PC-3 (cell line): ENCODE results near the gene PRSS16. TPM values are rescaled to one million over a fixed set of nuclear protein-coding genes. Genes with fewer than 3 reads are reported as not detected.

Source experiments
- ATAC-seq: fragments of 200-7000 bp; cut with Tn5 transposase; 2 replicates; pipeline ENCODE4 v1.9.1; 2020; ENCODE audit warnings: mild to moderate bottlenecking, moderate library complexity
- BruUV-seq: library from RNA; stranded (reverse); fragments of 400-500 nt; replicated peaks from 2 replicates; lab custom pipeline; 2021; lab: Mats Ljungman, UMichigan
- CTCF ChIA-PET: fragments of 300-600 bp; sonication (Branson Sonifier 250); formaldehyde crosslinking; loops from one replicate; lab custom pipeline; 2022; ENCODE audit warnings: antibody characterized with exemption; lab: Charles Lee
- POLR2A ChIA-PET: fragments of 300-600 bp; sonication (Branson Sonifier 250); formaldehyde crosslinking; loops from one replicate; lab custom pipeline; 2022; ENCODE audit warnings: antibody characterized with exemption; ENCODE audit not compliant: unreplicated experiment; lab: Charles Lee
- DNase-seq: peaks from one replicate; pipeline ENCODE4 v3.0.0-alpha.2; 2015
- H2AFZ ChIP-seq: fragments of 300-600 bp; sonication (generic); 2 replicates; pipeline ENCODE4 v1.6.0; 2016; ENCODE audit warnings: antibody characterized with exemption, low read length
- H3F3A ChIP-seq: fragments of 300-600 bp; sonication (generic); one replicate; pipeline ENCODE4 v1.6.0; 2017; ENCODE audit warnings: antibody characterized with exemption, low read length, control low read depth, mild to moderate bottlenecking; ENCODE audit not compliant: unreplicated experiment
- H3K27ac ChIP-seq: fragments of 300-600 bp; sonication (generic); 2 replicates; pipeline ENCODE4 v1.5.1; 2016; ENCODE audit warnings: mild to moderate bottlenecking, low read length
- H3K27me3 ChIP-seq: fragments of 300-600 bp; sonication (generic); 2 replicates; pipeline ENCODE4 v1.6.1; 2016; ENCODE audit warnings: low read length, mixed read lengths
- H3K36me3 ChIP-seq: fragments of 300-600 bp; sonication (generic); 2 replicates; pipeline ENCODE4 v1.6.1; 2016; ENCODE audit warnings: low read depth, mixed run types, low read length, mixed read lengths
- H3K4me1 ChIP-seq: fragments of 300-600 bp; sonication (generic); 2 replicates; pipeline ENCODE4 v1.5.1; 2016; ENCODE audit warnings: low read length; ENCODE audit not compliant: insufficient read depth
- H3K4me2 ChIP-seq: fragments of 300-600 bp; sonication (generic); 2 replicates; pipeline ENCODE4 v1.6.0; 2016; ENCODE audit warnings: low read length
- H3K4me3 ChIP-seq: fragments of 300-600 bp; sonication (generic); 2 replicates; pipeline ENCODE4 v1.5.1; 2016; ENCODE audit warnings: mild to moderate bottlenecking, low read length, mixed read lengths
- H3K79me2 ChIP-seq: fragments of 300-600 bp; sonication (generic); 2 replicates; pipeline ENCODE4 v1.6.1; 2017; ENCODE audit warnings: low read length, mixed read lengths
- H3K9ac ChIP-seq: fragments of 300-600 bp; sonication (generic); 2 replicates; pipeline ENCODE4 v1.6.0; 2016; ENCODE audit warnings: mild to moderate bottlenecking, low read length
- H3K9me2 ChIP-seq: fragments of 300-600 bp; sonication (generic); replicated peaks from 2 replicates; pipeline ENCODE4 v1.6.1; 2016; ENCODE audit warnings: mixed run types, low read length, mixed read lengths
- H3K9me3 ChIP-seq: fragments of 300-600 bp; sonication (generic); 2 replicates; pipeline ENCODE4 v1.6.1; 2016; ENCODE audit warnings: low read length, mixed read lengths
- H4K20me1 ChIP-seq: fragments of 300-600 bp; sonication (generic); 2 replicates; pipeline ENCODE4 v1.6.1; 2016; ENCODE audit warnings: low read length, mixed read lengths
- EZH2 ChIP-seq: fragments of 300-600 bp; sonication (generic); IDR thresholded peaks from one replicate; pipeline ENCODE4 v1.6.1; 2017; ENCODE audit warnings: antibody characterized with exemption, mild to moderate bottlenecking, low read length; ENCODE audit not compliant: unreplicated experiment
- EZH2phosphoT487 ChIP-seq: fragments of 300-600 bp; sonication (generic); IDR thresholded peaks from 2 replicates; pipeline ENCODE4 v1.6.1; 2018; ENCODE audit warnings: mild to moderate bottlenecking, antibody characterized with exemption, low read length, borderline replicate concordance
- intact Hi-C: fragments of 100-400 bp; cut with micrococcal nuclease; formaldehyde crosslinking; loops from 2 replicates; pipeline ENCODE4 v1.9.0; 2023
- total RNA-seq: library from RNA; depleted of rRNA; stranded (reverse); fragments of >200 nt; gene quantifications from 2 replicates; pipeline ENCODE4 v1.2.3, GENCODE V29; 2014
- TF ChIP-seq, protein P1 (sequence below): fragments of 300-600 bp; sonication (generic); conservative IDR thresholded peaks from 2 replicates; pipeline ENCODE4 v1.5.1; 2017; ENCODE audit warnings: antibody characterized with exemption, low read depth, mild to moderate bottlenecking, low read length

PRSS16 gene
- total RNA-seq, 1 experiment from 2014 or later = 7.3 TPM

DNA sequence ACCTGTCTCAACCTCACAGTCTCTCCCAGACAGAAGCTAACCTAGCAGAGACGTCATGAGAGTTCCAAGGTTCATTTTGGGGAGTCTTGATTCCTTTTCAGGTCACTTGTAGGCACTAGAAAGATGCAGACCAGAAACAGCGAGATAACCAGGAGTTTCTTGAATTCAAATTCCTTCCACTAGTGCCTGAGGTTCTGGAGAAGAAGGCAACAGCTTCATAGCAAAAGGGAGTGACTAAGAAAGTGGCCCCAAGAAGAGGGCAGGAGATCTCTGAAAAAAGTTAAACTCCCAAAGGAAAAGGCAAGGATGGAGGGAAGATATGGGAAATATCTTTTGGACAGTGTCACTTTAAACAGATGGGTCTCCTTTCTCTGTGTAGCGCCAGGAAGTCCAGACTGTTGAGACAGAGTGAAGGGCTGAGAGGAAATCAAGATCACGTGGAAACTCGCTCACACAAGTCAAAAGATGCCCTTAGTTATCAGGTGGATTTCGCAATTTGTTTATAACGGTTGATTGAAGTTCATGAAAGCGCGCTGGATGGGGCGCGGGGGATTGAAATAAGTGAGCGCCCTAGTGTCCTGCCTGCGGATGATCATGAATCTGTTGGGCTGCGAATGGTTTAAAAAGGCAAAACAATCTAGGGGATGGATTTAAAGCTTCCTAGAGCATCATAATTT is 4.8 kb upstream of the PRSS16 start:
- CTCF ChIA-PET = no interaction called here
- no peaks in the 10 kb centered on the region for H3K36me3 ChIP-seq
- peaks cover 6% of the 10 kb centered on the region; the same call in 1 of the 2 replicates for H3K4me1 ChIP-seq
- no peak overlapping the region for H3K4me3 ChIP-seq
- H3K9ac ChIP-seq = no peak overlapping the region
- H3K27me3 ChIP-seq = peaks cover 7% of the 10 kb centered on the region; the same call in 1 of the 2 replicates
- intact Hi-C loops = no loop called here
- H3K27ac ChIP-seq = no peak overlapping the region
- H3K4me2 ChIP-seq = no peak overlapping the region
- BruUV-seq = no TSS peak
- no peaks in the 10 kb centered on the region for H3F3A ChIP-seq
- no peaks in the 10 kb centered on the region for H3K9me2 ChIP-seq
- H4K20me1 ChIP-seq = no peaks in the 10 kb centered on the region
- POLR2A ChIA-PET = interaction anchor here (0.6 kb wide), 1 partner anchor 9 kb away, joined by 7 read pairs; no protein-coding TSS in a partner anchor
- TF ChIP-seq EZH2phosphoT487 (no peak), EZH2 (no peak)
- TF ChIP-seq, protein P1, sequence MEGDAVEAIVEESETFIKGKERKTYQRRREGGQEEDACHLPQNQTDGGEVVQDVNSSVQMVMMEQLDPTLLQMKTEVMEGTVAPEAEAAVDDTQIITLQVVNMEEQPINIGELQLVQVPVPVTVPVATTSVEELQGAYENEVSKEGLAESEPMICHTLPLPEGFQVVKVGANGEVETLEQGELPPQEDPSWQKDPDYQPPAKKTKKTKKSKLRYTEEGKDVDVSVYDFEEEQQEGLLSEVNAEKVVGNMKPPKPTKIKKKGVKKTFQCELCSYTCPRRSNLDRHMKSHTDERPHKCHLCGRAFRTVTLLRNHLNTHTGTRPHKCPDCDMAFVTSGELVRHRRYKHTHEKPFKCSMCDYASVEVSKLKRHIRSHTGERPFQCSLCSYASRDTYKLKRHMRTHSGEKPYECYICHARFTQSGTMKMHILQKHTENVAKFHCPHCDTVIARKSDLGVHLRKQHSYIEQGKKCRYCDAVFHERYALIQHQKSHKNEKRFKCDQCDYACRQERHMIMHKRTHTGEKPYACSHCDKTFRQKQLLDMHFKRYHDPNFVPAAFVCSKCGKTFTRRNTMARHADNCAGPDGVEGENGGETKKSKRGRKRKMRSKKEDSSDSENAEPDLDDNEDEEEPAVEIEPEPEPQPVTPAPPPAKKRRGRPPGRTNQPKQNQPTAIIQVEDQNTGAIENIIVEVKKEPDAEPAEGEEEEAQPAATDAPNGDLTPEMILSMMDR = no peak
- no peaks in the 10 kb centered on the region for H3K9me3 ChIP-seq
- no peak for ATAC-seq
- no peak for DNase-seq
- no peak overlapping the region for H2AFZ ChIP-seq
- no peaks in the 10 kb centered on the region for H3K79me2 ChIP-seq

DNA sequence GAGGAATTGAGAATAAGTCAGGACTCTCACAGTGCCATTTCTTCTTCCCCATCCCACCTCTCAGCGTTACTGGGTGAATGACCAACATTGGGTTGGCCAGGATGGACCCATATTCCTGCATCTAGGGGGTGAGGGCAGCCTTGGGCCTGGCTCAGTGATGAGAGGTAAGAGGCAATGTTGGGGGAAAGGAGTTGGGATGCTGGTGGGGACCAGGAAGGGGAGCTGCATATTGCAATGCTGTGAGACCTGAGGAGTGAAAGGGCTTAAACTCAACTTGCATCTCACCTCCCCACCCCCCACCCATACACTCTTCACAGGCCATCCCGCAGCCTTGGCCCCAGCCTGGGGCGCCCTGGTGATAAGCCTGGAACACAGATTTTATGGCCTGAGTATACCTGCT is 1.3 kb downstream of the PRSS16 start:
- Histone ChIP-seq H3K9ac (no peak overlapping the region), H3K27me3 (0 out of 2 replicates have a peak, but pooled peaks cover 2% of the 10 kb centered on the region), H3F3A (no peaks in the 10 kb centered on the region), H3K4me3 (no peak overlapping the region), H3K27ac (no peak overlapping the region), H3K36me3 (no peaks in the 10 kb centered on the region), H3K4me2 (no peak overlapping the region), H4K20me1 (no peaks in the 10 kb centered on the region), H3K4me1 (peaks cover 9% of the 10 kb centered on the region; the same call in 1 of the 2 replicates), H3K9me2 (no peaks in the 10 kb centered on the region), H2AFZ (no peak overlapping the region), H3K79me2 (no peaks in the 10 kb centered on the region), H3K9me3 (no peaks in the 10 kb centered on the region)
- intact Hi-C loops = no loop called here
- ATAC-seq = no peak
- TF ChIP-seq EZH2 (no peak), EZH2phosphoT487 (no peak)
- TF ChIP-seq, protein P1 = no peak
- DNase-seq = no peak
- CTCF ChIA-PET = no interaction called here
- no TSS peak for BruUV-seq
- POLR2A ChIA-PET = no interaction called here
